Adipocyte (in vitro differentiated cells): ENCODE measurements around the gene WFDC1.

ENCODE experiments used
- DNase-seq: peaks from one replicate; pipeline ENCODE4 v3.0.0-alpha.2; 2015; ENCODE audit warnings: low read depth
- H3K27me3 ChIP-seq: replicated peaks from 2 replicates; pipeline ENCODE4 v1.7.0; 2013; ENCODE audit warnings: mild to moderate bottlenecking, low read length, moderate library complexity; ENCODE audit not compliant: control insufficient read depth, insufficient read depth
- H3K36me3 ChIP-seq: 2 replicates; pipeline ENCODE4 v1.7.0; 2013; ENCODE audit warnings: low read length, mild to moderate bottlenecking, moderate library complexity; ENCODE audit not compliant: control insufficient read depth, insufficient read depth, severe bottlenecking
- H3K4me1 ChIP-seq: 2 replicates; pipeline ENCODE4 v1.7.0; 2013; ENCODE audit warnings: mild to moderate bottlenecking, low read length, moderate library complexity; ENCODE audit not compliant: control insufficient read depth, insufficient read depth
- H3K4me3 ChIP-seq: 2 replicates; pipeline ENCODE4 v1.7.0; 2013; ENCODE audit warnings: mild to moderate bottlenecking, low read length, moderate library complexity
- H3K9ac ChIP-seq: 2 replicates; pipeline ENCODE4 v1.7.0; 2013; ENCODE audit warnings: mild to moderate bottlenecking, low read length, moderate library complexity
- H3K9me3 ChIP-seq: 2 replicates; pipeline ENCODE4 v1.7.0; 2013; ENCODE audit warnings: mild to moderate bottlenecking, low read length, moderate library complexity; ENCODE audit not compliant: control insufficient read depth

Gene WFDC1

GRCh38 chr16:84371553-84371865 is 76.8 kb downstream of the WFDC1 start:
- Histone ChIP-seq H3K9ac (no peak overlapping the region), H3K4me3 (no peak overlapping the region), H3K4me1 (no peaks in the 10 kb centered on the region), H3K36me3 (no peaks in the 10 kb centered on the region), H3K9me3 (no peaks in the 10 kb centered on the region), H3K27me3 (peaks cover 80% of the 10 kb centered on the region)
- no peak for DNase-seq

GRCh38 chr16:84373907-84374489 is 79.3 kb downstream of the WFDC1 start:
- no peaks in the 10 kb centered on the region for H3K9me3 ChIP-seq
- no peaks in the 10 kb centered on the region for H3K36me3 ChIP-seq
- peaks cover 77% of the 10 kb centered on the region for H3K27me3 ChIP-seq
- DNase-seq: no peak
- H3K9ac ChIP-seq: no peak overlapping the region
- no peaks in the 10 kb centered on the region for H3K4me1 ChIP-seq
- no peak overlapping the region for H3K4me3 ChIP-seq

- DNase-seq: no peak
- Histone ChIP-seq H3K36me3 (no peaks in the 10 kb centered on the region), H3K9me3 (no peaks in the 10 kb centered on the region), H3K4me1 (no peaks in the 10 kb centered on the region), H3K9ac (no peak overlapping the region), H3K27me3 (peaks cover 65% of the 10 kb centered on the region), H3K4me3 (no peak overlapping the region)
These were observed 83.4 kb downstream of the WFDC1 start for GRCh38 chr16:84378099-84378498.

GRCh38 chr16:84378567-84378966 is 83.9 kb downstream of the WFDC1 start:
- Histone ChIP-seq H3K9ac (no peak overlapping the region), H3K36me3 (no peaks in the 10 kb centered on the region), H3K4me1 (no peaks in the 10 kb centered on the region), H3K9me3 (no peaks in the 10 kb centered on the region), H3K4me3 (no peak overlapping the region), H3K27me3 (peaks cover 62% of the 10 kb centered on the region)
- DNase-seq: no peak

GRCh38 chr16:84379008-84379708 is 84.5 kb downstream of the WFDC1 start:
- H3K4me1 ChIP-seq: no peaks in the 10 kb centered on the region
- no peaks in the 10 kb centered on the region for H3K36me3 ChIP-seq
- H3K9ac ChIP-seq: no peak overlapping the region
- peaks cover 56% of the 10 kb centered on the region for H3K27me3 ChIP-seq
- H3K9me3 ChIP-seq: peaks cover 3% of the 10 kb centered on the region
- H3K4me3 ChIP-seq: no peak overlapping the region
- no peak for DNase-seq
